Testis (tissue), 3 donors: ENCODE measurements around the gene LARGE1. TPM values are rescaled to one million over a fixed set of nuclear protein-coding genes. Genes with fewer than 3 reads are reported as not detected.
A peak's percentile ranks its signal among the peaks of the same experiment; 100 is the strongest.

ENCODE experiments used
- DNase-seq: peaks from one replicate; pipeline ENCODE4 v3.0.0-alpha.2; 2019
- H3K27ac ChIP-seq, 2 donors: fragments of 200-600 bp; sonication (generic); one replicate each; pipeline ENCODE4 v1.5.1; 2019
- H3K27me3 ChIP-seq: fragments of 200-600 bp; sonication (generic); one replicate; pipeline ENCODE4 v1.5.1; 2019
- H3K36me3 ChIP-seq: fragments of 200-600 bp; sonication (generic); one replicate; pipeline ENCODE4 v1.5.1; 2017; ENCODE audit warnings: low read depth; ENCODE audit errors: missing control alignments
- H3K4me1 ChIP-seq: fragments of 200-600 bp; sonication (generic); one replicate; pipeline ENCODE4 v1.5.1; 2019
- H3K4me3 ChIP-seq, 2 donors: fragments of 200-600 bp; sonication (generic); one replicate each; pipeline ENCODE4 v1.5.1; 2017 to 2019
- H3K9me3 ChIP-seq: fragments of 200-600 bp; sonication (generic); one replicate; pipeline ENCODE4 v1.5.1; 2017
- CTCF ChIP-seq, 3 experiments: fragments of 450-650 bp in 2 of 3; fragments of 200-600 bp in 1 of 3; sonication (generic) in 1 of 3; IDR thresholded peaks; one replicate each; pipeline ENCODE4 v1.5.1; 2016 to 2019; ENCODE audit warnings: antibody characterized with exemption in 3 of 3, mild to moderate bottlenecking in 2 of 3, moderate library complexity in 1 of 3
- POLR2A ChIP-seq: fragments of 450-650 bp; IDR thresholded peaks from one replicate; pipeline ENCODE4 v1.6.1; 2017; ENCODE audit warnings: antibody characterized with exemption, mild to moderate bottlenecking, moderate library complexity
- WGBS, 2 donors: methylation state at CpG; one replicate each; pipeline ENCODE4 v1.1.5; 2018; 5-methylcytosine and 5-hydroxymethylcytosine counted together
- intact Hi-C: fragments of 100-400 bp; cut with DNase I; formaldehyde crosslinking; loops from one replicate; pipeline ENCODE4 v1.15.1; 2023; ENCODE audit warnings: low total_unique reads
- polyA plus RNA-seq: library from polyadenylated mRNA; stranded (reverse); fragments of 350-450 nt; fragmentation: Illumina TruSeq; extraction: RNeasy Lipid Tissue Mini Kit (QIAGEN cat#74804); gene quantifications from one replicate; pipeline ENCODE4 v1.2.3, GENCODE V29; 2014; ENCODE audit warnings: low read depth, low replicate concordance; ENCODE audit not compliant: insufficient read depth
- total RNA-seq, 2 donors: library from RNA; depleted of rRNA; stranded (reverse); fragments of >200 nt; gene quantifications; one replicate each; pipeline ENCODE4 v1.2.3, GENCODE V29; 2016

LARGE1 gene
- total and polyA plus RNA-seq, 3 donors from 2014 or later: 19.5 to 27.3 (median 21.8) TPM

- intact Hi-C loops: no loop called here
- peak; percentile 19 for DNase-seq
- TF ChIP-seq POLR2A: no peak
- TF ChIP-seq CTCF (IDR thresholded peaks at IDR 0.05): no peak
- Histone ChIP-seq H3K36me3 (no peaks in the 10 kb centered on the region), H3K27me3 (no peaks in the 10 kb centered on the region), H3K4me3 (no peak overlapping the region), H3K9me3 (no peaks in the 10 kb centered on the region), H3K27ac (no peak overlapping the region), H3K4me1 (no peaks in the 10 kb centered on the region)
- WGBS, 2 donors: 57 to 69% methylated on average over 6 of the region's 6 CpGs
These were observed 476.6 kb downstream of the LARGE1 start for GRCh38 chr22:33443683-33444082.

- H3K27ac ChIP-seq: no peak overlapping the region
- no peaks in the 10 kb centered on the region for H3K9me3 ChIP-seq
- TF ChIP-seq POLR2A (no peak), CTCF (IDR thresholded peaks at IDR 0.05) (no peak)
- intact Hi-C loops: no loop called here
- H3K4me1 ChIP-seq: no peaks in the 10 kb centered on the region
- no peaks in the 10 kb centered on the region for H3K36me3 ChIP-seq
- no peak overlapping the region for H3K4me3 ChIP-seq
- 52 to 54% methylated on average over 4 of the region's 4 CpGs for WGBS, 2 donors
- no peaks in the 10 kb centered on the region for H3K27me3 ChIP-seq
- DNase-seq: no peak
These were observed 479.5 kb downstream of the LARGE1 start for GRCh38 chr22:33440756-33441155.

DNA sequence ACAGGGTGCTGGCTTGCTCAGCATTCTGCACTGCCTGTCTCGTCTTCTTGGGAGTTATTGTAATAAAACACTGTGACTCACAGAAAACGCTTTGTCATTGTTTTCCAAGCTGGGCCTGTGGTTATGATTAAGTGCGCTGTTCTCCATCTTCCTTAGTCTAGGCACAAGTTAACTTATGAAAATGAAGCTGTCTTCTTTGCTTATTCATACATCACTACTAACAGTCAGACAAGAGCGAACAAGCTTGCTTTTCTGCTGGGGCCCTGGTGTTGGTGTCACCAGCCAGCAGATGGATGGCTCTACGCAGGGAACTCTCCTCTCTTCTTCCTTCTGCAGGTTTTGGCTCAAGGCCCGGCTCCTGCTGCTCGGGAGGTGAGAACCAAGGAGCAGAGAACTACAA lies 482.0 kb downstream of the LARGE1 start:
- Histone ChIP-seq H3K36me3 (no peaks in the 10 kb centered on the region), H3K27me3 (no peaks in the 10 kb centered on the region), H3K4me3 (no peak overlapping the region), H3K9me3 (no peaks in the 10 kb centered on the region), H3K4me1 (no peaks in the 10 kb centered on the region), H3K27ac (no peak overlapping the region)
- intact Hi-C loops: no loop called here
- WGBS, 2 donors: 83 to 88% methylated on average over 7 of the region's 7 CpGs
- no peak for TF ChIP-seq POLR2A
- no peak for TF ChIP-seq CTCF (IDR thresholded peaks at IDR 0.05)
- DNase-seq: no peak

DNA sequence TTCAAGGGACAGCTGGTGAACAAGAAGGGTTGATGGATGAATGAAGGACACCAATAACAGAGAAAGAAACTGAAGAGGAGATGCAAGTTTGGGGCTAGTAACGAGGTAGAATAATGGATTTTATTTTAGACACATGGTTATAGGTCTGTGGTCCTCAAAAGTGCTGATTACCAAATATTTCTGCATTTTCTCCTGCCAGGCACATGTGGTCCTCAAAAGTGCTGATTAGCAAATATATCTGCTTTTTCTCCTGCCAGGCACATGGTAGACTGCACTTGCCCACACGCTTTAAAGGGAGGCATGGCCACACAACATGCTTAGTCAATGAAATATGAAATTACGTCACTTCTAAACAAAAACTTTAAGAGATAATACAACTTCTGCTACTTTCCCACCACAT lies 489.0 kb downstream of the LARGE1 start:
- Histone ChIP-seq H3K36me3 (no peaks in the 10 kb centered on the region), H3K27me3 (no peaks in the 10 kb centered on the region), H3K4me1 (no peaks in the 10 kb centered on the region), H3K4me3 (no peak overlapping the region), H3K9me3 (no peaks in the 10 kb centered on the region), H3K27ac (no peak overlapping the region)
- WGBS, 2 donors: 92% methylated on average over 3 of the region's 3 CpGs
- no peak for DNase-seq
- intact Hi-C loops: no loop called here
- TF ChIP-seq POLR2A (no peak), CTCF (IDR thresholded peaks at IDR 0.05) (no peak)

DNA sequence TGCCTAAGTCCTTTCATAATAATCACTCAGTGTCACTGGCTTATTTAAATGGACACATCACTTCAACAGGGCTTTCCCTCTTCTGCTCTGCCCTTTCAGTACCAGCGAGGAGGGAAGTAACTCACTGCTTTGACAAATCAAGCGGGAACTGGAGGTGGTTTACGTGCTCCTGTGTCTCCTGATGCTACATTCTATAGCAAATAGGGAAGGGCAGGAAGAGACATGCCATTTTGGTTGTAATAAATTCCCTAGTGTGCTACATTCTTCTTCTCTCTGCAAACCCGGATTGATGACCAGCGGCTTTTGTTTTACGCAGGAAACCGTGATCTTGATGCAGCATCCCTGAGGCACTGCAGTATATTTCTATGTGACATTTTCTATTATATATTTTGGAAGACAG lies 491.0 kb downstream of the LARGE1 start:
- Histone ChIP-seq H3K27ac (no peak overlapping the region), H3K4me1 (no peaks in the 10 kb centered on the region), H3K4me3 (no peak overlapping the region), H3K27me3 (no peaks in the 10 kb centered on the region), H3K36me3 (no peaks in the 10 kb centered on the region), H3K9me3 (no peaks in the 10 kb centered on the region)
- 92 to 98% methylated on average over 7 of the region's 7 CpGs for WGBS, 2 donors
- DNase-seq: no peak
- intact Hi-C loops: no loop called here
- TF ChIP-seq CTCF (IDR thresholded peaks at IDR 0.05) (no peak), POLR2A (no peak)
